ENCODE data around the gene SEMA3F.
A peak's percentile ranks its signal among the peaks of the same experiment; 100 is the strongest.

SEMA3F gene

DNA sequence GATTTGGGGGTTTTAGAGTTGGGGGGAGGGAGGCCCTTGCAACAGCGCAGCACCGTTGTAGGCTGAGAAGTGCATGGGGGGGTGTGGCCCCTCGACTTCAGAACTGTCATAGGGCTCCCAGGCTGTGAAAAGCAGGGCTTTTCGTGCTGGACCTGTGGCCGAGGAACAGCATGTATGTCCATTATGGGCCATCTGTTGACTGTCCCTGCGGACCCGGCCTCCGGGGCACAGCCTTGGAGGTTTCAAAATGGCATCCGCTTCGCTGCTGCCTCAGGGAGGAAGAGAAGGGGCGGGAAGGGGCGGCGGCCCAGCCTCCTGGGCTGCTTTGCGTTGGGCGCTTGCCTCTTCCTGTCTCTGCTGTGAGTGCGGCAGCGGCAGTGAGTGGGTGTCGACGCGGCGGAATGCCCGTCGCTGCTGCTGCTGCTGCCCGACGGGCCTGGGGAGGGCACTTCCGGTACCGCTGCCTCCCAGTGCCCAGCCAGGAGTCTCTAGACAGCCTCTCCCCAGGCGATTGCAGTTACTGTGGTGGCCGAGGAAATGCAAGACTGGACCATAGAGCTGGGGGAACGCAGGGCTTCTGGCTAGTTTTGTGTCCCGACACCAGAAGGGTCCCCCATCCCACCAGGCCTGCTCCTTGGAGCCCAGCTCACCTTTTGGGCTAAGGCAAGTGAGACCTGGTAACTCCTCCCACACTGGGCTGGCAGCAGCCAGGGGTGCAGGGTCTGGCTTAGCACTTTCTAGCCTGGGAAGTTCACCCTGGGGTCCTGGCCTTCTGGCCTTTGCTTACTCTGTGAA, 82.8 kb downstream of the SEMA3F start:
- no peak for TF ChIP-seq ZFX (IDR thresholded peaks at IDR 0.05; ENCODE audit: borderline replicate concordance)
- TF ChIP-seq, protein P1, sequence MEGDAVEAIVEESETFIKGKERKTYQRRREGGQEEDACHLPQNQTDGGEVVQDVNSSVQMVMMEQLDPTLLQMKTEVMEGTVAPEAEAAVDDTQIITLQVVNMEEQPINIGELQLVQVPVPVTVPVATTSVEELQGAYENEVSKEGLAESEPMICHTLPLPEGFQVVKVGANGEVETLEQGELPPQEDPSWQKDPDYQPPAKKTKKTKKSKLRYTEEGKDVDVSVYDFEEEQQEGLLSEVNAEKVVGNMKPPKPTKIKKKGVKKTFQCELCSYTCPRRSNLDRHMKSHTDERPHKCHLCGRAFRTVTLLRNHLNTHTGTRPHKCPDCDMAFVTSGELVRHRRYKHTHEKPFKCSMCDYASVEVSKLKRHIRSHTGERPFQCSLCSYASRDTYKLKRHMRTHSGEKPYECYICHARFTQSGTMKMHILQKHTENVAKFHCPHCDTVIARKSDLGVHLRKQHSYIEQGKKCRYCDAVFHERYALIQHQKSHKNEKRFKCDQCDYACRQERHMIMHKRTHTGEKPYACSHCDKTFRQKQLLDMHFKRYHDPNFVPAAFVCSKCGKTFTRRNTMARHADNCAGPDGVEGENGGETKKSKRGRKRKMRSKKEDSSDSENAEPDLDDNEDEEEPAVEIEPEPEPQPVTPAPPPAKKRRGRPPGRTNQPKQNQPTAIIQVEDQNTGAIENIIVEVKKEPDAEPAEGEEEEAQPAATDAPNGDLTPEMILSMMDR (IDR thresholded peaks at IDR 0.05), result no peak
- H3K27ac ChIP-seq, result peak overlapping the region; percentile 93

DNA sequence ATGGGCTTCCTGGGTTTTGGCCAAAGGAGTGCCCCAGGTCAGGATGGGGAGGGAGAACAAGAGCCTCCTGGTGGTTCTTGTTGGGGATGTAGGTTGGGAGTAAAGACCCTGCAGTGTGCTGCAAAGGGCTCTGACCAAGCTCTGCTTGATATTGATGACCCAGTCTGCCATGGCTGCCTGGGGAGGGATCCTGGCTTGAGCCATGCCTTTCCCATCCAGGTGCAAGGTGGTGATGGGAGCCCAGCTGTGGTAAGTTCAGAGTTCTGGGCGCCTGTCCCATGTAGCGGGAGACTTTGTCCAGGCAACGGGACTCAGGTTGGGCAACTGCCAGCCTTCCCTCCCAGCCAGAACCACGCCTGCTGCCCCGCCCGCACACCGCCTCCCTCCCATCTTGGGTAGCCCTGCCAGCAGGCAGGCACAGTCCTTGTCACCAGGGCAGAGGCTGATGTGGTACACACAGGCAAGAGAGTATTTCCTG, 83.5 kb downstream of the SEMA3F start:
- peak overlapping the region; percentile 93 for H3K27ac ChIP-seq
- TF ChIP-seq, protein P1 (IDR thresholded peaks at IDR 0.05), result no peak
- TF ChIP-seq ZFX (IDR thresholded peaks at IDR 0.05; ENCODE audit: borderline replicate concordance), result no peak
